ELF-1 (cell line): ENCODE measurements around the gene TM4SF1.

Experiments used
- DNase-seq: peaks from one replicate; pipeline ENCODE4 v3.0.0-alpha.2; 2016; ENCODE audit warnings: low read depth, low spot score

The TM4SF1 gene

GRCh38 chr3:149375501-149376196, 1.8 kb downstream of the TM4SF1 start:
- DNase-seq, result no peak

DNA sequence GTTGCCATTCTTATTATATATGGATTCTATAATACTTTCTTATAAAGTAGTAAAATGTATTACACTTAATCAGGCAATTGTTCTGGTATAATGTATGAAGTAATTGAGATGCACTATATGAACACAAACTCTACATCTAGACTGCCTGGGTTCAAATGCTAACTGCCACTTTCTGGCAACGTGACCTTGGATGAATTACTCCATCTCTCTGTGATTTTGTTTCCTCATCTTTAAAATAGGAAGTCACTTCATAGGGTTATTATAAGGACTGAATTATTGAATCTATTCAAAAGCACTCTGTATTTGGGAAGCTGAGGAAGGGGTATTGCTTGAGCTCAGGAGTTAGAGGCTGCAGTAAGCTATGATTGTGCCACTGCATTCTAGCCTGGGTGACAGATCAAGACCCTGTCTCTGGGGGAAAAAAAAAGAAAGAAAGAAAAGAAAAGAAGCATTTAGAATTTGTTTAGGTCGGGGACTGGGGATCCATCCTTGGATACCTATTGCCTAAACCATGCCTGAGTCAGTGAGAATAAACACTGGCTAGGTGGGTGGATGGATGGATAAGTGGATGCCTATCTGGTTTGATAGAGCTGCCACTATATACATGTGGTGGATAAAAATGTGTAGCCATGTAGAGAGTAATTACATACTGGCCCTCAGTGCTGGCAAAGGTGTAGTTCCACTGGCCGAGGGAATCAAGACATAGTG, 2.5 kb downstream of the TM4SF1 start:
- no peak for DNase-seq

DNA sequence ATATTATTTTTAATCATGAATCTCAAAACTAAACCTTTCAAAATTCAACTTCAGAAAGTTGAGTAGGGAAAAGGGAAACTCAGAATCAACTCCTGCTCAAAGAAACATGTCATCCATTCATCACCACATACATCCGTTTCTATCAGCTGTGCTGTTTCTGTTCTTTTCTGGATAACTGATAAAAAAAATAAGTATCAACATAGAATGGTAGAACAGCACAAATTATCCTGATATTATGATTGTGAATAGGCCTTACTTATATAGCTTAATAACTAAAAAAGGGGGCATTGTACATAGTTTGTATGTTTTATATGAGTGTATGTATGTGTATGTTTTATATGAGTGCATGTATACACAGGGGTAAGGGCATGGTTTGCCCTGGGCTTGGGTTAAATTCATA, 3.1 kb downstream of the TM4SF1 start:
- DNase-seq, result no peak

GRCh38 chr3:149373235-149374125, 4.0 kb downstream of the TM4SF1 start:
- DNase-seq, result no peak

GRCh38 chr3:149371723-149372114, 5.7 kb downstream of the TM4SF1 start:
- DNase-seq, result no peak

DNA sequence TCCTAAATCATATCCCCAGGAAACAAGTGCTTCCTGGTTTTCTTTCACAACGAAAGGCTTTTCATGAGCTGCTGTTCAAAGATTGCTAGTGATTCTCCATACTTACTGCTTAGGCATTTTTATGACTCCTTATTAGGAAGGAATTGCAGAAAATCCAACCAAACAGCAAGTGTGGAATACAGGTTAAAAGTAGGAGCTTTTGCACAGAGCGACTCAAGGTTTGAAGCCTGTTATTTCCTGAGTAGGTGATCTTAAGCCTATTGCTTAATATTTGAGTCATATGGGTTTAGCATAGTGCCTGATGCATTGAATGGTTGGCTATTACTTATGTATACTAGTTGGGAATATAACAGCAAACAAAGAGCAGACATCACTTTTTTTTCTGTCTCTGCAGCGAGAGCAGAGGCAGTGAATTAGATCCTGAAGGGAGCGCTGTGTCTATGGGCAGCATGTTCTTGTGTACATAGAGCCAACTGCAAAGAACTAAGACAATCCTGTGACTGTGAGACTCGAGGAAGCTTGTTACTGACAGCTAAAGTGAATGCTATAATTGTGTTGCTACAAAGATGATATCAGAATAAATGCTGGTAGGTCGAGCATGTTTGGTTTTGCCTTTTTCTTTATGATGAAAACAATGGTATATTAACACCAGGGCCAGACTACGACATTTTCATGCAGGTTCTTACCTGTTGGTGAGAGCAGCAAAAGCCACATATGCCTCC, 6.3 kb downstream of the TM4SF1 start:
- no peak for DNase-seq

DNA sequence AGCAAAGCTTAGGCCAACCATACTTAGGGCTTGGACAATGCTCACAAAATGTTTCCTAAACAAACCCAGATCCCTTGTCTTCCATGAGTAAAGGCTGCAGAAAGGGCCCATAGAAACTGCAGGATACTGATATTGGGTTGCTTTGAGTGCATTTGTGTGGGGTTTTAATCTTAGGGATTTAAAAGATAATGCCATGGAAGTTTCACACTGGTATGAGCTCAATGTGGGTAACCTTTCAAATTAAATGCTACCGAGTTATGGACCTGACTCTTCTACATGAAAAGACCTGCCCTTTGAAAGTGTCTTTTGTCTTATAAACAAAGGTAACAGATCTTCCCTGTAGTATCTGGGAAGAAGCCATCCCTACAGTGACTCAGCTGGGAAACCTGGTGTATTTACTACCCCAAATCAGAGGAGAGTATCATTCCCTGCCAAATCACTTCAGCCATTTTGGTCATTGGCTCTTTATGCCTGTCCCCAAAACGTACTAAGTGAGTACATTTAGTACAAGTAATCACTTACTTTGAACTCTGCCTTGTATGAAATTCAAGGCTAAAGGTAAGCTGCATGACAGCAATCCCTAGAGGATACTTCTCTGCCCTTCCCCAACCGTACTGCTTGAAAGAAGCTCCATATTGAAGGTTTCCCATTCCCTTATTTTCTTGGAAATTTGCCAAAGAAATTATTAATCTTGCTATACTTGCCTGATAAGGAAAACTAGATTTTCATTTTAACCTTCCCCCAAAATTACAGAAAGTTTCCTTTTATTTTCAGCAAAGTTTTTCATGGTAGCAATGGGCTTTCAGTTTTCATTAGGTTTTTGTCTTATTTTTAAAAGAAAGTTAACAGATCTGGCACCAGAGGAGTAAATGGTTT, 7.2 kb downstream of the TM4SF1 start:
- DNase-seq, result no peak

DNA sequence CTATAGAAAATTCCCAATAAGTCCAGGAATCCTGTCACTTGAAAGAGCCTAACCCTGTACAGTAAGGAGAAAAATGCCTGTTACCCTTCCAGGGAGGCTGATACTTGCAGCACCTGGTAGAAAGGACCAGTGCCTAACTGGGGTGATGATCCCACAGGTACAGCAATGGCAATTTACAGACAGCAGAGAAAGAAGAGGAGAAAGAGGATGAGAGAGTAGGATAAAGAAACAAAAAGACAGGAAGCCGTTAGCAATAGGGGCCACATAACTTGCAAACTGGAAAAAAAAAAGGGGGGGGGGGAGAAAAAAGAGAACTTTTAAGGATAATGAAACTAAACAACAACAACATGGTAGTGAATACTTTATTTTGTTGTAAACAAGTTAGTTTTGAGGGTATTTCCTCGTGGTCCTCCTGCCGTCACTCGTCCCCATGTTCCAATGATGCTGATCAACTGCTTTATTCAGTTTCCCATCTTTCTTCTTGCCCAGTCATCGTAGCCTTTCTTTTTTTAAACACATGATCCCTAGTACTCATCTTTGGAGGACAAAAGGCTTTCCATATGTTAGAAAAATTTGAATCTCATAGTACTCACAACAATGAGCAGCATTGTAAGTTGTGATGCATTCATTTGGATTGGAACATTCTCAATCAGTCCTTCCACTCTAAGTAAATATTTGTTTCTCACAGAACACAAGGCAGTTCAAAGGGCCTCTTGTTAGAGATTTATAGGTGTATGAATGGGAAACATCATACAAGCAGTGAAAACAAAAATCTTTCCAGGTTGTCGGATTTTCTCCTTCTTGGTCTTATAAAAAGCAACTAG, 8.6 kb downstream of the TM4SF1 start:
- no peak for DNase-seq

DNA sequence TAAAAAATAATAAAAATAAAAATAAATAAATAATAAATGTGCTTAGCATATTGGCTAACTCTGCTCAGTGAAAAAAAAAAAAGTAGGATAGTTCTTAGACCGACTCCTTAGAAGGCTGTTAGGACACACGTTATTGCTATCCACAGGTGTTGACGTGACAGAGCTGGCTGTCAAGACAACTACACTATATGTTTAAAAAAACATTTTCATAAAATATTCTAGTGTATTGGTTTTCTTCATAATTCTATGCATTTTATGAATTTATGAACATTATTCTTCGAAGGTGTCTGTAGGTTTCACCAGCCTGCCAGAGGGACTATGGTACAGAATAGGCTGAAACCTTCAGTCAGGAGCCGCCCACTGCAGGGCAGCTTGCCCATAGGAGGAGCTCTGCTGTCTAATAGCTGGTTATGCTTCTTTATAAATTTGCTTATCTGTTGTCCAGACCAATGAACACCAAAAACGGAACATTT, 9.2 kb downstream of the TM4SF1 start:
- no peak for DNase-seq

- no peak for DNase-seq
These were observed 10.3 kb downstream of the TM4SF1 start for GRCh38 chr3:149366941-149367840.

DNA sequence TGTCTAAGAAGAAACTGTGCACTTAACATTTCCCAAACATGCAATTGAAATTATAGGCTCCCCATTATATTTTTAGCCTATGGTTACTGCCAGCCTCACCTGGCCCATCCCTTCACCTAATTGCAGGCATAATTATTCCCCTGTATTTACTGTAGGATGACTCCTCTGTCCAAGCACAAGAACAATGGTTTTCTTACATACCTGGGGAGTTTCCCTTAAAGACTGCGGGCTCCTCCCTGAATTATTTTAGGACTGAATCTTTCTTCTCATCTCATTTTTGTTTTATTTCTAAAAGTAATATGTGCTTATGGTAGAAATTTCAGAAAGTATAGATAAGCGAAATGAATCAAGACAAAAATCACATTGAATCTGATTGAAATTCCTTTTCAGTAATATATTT, 11.4 kb downstream of the TM4SF1 start:
- DNase-seq, result no peak

DNA sequence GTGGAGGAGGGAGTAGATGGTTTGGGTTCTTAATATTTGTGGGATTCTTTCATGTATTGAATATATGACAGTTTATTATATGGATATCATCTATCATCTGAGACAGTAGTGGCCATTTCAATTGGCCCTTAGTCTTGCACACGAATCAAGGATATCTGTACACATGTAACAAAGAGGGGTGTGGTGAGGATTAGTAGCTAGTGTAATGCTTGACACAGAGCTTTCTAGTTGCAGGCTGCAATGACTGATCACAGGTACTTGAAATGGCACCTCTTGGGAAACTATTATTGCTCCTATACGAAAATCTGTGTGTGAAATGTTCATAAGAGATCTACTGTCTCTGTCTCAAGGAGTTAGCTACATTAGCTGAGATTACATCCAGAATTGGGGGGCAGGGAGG, 12.8 kb downstream of the TM4SF1 start:
- no peak for DNase-seq

- no peak for DNase-seq
These were observed 14.4 kb downstream of the TM4SF1 start for GRCh38 chr3:149363053-149363452.

DNA sequence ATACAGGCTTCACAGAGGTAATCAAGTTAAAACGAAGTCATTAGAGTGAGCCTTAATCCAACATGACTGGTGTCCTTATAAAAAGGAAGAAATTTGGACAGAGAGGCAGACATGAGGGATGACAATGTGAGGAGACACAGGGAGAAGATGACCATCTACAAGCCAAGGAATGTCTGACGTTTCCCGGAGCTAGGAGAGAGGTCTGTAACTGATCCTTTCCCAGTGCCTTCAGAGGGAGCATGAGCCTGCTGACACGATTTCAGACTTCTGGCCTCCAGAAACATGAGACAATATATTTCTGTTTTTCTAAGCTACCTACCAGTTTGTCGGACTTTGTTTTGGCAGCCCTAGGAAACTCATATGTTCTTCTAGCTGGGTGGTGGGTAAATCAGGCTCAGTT, 15.1 kb downstream of the TM4SF1 start:
- no peak for DNase-seq

- DNase-seq, result no peak
These were observed 20.8 kb downstream of the TM4SF1 start for GRCh38 chr3:149356630-149357029.

- DNase-seq, result no peak
These were observed 21.3 kb downstream of the TM4SF1 start for GRCh38 chr3:149356044-149356592.

- no peak for DNase-seq
These were observed 23.8 kb downstream of the TM4SF1 start for GRCh38 chr3:149353581-149354184.

DNA sequence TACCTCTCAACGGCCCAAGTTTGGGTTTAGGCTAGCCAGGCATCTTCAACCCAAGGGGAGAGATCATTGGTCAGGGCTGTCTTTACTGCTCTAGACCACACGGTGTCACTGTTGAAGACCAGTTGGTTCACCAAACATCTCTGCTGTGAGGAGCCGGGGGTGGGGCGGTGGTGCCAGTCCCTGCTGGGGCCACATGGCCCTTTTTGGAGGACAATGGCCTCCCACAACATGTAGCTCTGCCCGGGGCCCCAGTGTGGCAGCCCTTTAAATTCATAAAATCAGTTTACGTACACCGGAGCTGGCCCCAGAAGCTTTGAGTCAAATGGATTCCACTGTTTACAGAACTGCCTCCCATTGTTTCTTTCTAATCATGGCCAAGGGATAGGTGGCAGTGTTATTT, 24.9 kb downstream of the TM4SF1 start:
- peak; percentile 75 for DNase-seq
